AML-193 (cell line): Measurements from ENCODE around the gene ATG7.
"Not testable (repeated sequence)": the region's sequence is repeated elsewhere in the genome, so short reads cannot be mapped to it uniquely, and the experiment has no call there.

Experiments used
- DNase-seq, 2 experiments: peaks; one replicate each; lab custom pipeline; 2025; lab: John Stamatoyannopoulos, UW

ATG7 gene

DNA sequence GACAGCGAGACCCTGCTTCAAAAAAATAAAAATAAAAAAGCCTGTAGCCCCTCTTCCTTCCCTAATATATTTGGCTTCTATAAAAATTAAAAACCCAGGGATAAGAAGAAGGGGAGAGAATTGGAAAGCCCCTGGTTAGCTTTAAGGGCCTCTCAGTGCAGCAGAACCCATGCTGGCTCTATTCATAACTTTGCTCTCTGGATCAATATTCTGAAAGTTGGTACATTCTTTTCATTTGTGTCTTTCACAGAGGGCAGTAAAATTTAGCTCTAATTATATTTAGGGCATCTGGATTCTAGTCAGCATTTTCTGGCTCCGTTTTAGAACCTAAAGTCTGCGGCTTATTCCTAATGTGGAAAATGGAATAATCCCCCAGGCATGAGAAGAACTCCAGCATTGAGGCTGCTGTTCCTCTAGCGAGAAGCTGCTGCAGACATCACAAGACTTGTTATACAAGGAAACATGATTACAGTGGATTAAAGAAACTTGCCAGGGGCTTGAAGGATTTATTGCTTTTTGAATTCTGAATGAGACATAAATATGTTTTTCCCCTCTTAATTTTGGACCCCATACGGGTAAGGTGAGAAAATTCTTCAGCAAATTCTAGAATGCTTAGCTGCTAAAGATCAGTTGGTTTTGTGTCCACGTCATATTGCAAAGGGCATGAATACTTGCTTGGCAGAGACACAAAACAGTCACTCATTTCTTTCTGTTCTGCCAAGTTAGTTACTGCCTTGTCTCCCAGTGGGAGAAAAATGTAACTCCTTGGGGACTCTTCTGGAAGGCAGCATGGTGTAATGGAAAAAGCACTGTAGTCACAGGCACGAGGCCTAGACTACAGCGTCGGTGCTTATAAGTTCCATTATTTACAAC lies 193.8 kb downstream of the ATG7 start:
- DNase-seq: no peak

DNA sequence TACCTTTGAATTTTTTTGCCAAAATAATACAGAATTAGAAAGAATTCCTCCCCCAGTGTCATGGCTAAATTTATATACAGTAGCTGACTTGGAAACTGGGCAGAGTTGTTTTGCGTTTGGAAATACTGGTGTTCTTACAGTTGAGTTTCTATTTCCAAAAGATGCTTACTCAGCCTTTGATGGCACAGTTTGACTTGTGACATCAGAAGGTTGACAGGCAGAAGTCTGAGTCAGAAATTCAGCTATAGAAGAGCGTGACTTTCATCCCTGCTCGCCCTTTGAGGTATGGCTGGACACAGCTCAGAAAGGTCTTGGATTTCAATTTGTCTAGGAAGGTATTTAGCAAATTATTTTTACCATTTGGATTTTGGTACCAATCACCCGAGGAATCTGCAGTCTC lies 195.7 kb downstream of the ATG7 start:
- DNase-seq: no peak

DNA sequence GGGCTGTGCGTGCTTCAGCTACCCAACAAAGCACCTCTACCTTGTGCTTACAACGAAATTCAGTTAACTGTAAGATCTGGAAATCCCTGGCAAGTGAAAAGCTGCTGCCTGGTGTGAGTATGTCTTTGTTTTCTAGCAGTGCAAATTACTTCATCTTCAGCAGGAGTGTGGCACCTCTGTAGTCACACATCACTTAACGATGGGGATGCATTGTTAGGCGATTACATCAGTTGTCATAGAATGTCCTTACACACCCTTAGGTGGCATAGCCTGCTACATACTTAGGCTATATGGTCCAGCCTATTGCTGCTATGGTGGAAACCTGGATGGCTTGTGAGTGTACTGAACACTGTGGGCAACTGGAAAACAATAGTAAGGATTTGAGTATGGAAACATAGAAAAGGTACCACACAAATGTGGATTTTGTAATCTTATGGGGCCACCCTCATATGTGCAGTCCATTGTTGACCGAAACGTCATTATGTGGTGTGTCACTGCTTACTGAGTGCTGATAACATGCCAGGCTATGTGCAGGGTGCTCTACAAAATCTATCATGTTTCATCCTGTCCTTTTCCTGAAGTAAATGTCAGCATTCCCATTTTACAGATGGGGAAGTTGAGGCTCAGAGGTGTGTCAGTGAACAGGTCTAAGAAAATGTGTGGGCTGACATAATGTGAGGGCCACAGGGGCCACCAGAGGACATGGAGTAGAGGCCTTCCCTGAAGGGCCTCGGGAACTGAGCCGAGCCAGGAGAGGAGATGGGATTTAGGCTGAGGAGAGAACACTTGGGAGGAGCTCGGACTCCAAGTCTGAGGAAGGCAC lies 198.0 kb downstream of the ATG7 start:
- no peak for DNase-seq

DNA sequence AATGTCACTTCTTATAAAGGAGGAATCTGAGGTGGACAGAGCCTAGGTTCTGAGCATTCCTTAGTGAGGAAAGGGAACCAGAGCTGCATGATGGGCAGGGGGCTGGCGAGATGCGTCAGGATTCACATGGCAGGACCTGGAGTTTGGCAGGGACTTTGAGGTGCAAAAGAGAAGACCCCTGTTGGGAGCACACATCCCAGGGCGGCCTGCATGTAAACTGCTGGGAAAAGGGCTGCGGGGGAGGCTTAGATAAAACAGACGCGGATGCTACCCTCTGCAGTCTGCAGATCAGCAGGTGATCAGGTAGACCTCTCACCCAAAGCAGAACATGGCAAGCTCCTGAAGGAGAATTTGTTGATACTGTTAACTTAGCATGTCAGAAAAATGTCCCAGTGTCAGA lies 203.1 kb downstream of the ATG7 start:
- DNase-seq: no peak

DNA sequence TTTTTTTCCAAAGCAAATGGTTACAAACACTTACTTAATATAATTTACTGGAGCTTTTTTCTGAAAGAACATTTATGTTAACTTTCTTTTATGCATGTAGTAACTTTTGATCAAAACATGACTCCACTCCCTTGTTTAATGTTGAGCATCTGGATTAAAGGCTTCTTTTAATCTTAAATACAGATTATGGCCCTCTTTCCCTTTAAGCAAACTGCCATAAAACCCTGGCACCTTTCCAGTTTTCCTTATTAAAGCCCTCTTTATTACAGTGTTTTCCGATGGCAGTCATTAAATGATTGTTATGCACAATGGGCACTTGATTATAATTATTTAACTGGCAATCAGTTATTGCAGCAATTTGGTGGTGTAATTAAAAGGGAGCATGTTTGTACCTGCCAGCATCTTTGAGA lies 204.5 kb downstream of the ATG7 start:
- DNase-seq: no peak

DNA sequence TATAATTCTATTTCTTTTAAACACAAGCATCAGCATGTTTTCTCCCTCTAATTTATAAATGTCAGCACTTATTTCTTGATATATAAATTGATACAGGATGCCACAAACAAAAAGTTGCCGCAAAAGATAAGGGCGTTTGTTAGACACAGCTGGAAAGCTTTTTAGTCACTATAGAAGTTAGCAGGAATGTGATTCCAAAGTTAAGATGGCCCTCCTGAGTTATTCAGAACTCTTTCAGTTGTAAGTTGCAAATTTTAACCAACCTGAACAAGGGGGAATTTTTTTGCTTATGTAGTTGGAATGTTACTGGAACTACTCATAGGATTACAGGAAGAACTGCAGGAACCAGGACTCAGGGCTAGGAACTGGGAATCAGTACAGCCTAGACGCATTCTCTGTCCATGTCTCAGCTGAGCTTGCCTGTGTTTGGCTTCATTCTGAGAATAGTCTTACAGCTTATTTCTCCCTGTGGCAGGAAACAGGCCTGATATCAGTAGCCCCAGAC lies 205.3 kb downstream of the ATG7 start:
- no peak for DNase-seq

DNA sequence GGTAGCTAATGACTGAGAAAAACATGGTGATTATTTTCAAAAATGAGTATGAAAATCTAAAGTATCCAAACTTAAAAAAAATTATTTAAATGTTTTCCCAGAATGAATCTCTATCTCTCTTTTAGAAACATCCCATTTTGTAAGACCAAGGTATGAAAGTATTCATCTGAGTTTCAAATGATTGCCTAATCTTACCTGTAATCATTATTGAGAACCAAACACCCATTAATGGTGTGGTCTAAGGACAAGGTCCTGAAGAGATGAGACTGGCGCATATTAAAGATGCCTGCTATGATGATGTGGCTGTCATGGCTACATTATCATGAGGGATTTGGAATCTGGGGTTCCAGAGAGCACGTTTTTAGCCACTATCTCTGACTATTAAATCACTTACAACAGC lies 206.0 kb downstream of the ATG7 start:
- no peak for DNase-seq

DNA sequence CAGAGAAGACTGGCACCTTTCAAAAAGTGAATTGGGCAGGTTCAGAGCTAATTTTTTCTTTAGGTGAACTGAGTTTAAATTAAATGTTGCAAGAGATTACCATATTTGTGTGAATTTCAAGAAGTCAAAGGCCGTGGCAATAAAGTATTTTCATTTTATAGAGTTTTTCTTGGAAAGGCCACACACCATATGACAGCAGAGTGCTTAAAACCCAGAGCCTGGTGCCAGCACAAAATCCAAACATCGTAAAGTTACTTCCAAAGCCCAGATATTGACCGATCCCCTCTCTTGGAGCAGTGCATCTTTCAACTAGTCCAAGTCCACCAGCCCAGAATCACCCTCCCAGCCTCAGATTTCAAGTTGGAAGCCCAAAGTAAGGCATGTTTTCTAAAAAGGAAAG lies 207.0 kb downstream of the ATG7 start:
- no peak for DNase-seq

DNA sequence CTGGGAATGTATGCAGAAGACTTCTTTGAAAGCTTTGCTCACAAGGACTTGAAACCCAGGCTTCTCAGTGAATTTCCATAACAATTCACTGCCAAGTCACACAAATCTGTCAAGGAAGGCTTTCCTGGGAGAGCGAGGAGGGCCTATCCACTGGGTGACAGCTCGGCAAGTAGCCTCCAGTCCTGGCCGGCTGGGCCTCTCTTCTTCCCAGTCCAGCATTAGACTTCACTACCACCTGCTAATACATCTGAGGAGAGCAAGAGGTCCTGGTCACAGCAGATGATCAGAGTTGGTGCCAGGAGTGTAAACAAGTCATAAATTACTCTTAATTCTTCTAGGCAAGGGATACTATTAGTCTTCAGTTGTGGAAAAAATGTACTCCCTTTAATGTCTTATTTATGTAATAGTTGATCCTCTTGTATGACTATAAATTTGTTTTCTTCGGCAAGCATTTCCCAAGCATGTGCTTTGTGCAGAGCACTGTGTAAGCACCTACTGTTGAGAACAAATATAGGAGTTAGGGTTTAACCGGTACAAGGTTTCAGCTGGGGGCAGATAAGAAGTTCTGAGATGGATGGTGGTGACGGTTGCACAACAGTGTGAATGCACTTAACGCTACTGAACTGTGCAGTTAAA lies 208.6 kb downstream of the ATG7 start:
- no peak for DNase-seq

DNA sequence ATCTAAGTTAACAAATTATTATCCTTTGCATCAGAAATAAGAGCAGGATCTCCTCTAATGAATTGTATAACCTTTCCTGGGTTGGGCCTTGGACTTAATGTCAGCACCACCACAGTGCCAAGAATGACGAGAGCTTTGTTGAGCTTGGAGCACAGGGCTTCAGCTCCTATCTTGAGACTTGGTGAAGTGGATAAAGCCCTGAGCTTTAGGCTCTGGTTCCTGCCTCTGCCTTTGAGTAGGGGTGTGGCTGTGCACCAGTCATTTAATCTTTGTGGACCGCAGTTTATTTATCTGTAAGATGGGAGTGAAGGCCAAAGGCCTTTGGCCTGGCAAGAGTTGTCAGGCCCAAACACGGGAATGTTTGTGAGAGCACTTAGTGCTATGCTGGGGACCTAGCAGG lies 209.4 kb downstream of the ATG7 start:
- no peak for DNase-seq

DNA sequence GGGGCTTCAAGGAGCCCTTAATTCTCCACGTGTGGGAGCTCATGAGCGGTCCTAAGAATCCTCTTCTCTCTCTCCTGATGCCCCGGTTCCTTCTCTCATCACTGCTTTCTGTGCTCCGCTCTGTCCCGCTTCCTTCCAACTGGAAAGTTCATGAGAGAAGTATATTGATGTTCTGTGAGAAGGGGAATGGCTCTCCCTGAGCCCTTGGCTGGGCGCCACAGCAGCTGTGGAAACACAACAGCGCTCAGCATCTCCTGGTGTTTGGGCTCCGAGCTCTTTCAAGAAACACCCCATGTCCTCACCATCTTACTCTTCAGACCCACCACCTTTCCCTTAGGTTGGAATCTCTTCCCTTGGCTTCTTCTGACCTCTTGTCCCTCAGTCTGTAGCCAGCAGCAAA lies 209.8 kb downstream of the ATG7 start:
- DNase-seq: no peak

DNA sequence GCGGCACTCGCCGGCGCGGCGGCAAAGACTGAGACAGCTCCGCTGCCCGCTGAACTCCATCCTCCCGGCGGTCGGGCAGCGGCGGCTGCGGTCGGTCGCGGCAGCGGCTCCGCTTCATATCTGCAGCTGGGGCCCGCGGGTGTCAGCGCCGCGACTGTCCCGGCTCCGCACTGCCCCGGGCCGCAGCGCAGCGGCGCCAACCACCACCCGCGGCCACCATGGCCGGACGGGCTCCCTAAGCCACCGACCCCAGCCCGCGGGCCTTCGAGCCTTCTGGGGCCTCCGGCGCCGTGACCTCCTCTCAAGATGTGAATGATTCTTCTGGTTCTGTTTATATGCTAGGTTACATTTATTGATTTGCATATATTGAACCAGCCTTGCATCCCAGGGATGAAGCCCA lies 216.2 kb downstream of the ATG7 start:
- not testable (repeated sequence) for DNase-seq

DNA sequence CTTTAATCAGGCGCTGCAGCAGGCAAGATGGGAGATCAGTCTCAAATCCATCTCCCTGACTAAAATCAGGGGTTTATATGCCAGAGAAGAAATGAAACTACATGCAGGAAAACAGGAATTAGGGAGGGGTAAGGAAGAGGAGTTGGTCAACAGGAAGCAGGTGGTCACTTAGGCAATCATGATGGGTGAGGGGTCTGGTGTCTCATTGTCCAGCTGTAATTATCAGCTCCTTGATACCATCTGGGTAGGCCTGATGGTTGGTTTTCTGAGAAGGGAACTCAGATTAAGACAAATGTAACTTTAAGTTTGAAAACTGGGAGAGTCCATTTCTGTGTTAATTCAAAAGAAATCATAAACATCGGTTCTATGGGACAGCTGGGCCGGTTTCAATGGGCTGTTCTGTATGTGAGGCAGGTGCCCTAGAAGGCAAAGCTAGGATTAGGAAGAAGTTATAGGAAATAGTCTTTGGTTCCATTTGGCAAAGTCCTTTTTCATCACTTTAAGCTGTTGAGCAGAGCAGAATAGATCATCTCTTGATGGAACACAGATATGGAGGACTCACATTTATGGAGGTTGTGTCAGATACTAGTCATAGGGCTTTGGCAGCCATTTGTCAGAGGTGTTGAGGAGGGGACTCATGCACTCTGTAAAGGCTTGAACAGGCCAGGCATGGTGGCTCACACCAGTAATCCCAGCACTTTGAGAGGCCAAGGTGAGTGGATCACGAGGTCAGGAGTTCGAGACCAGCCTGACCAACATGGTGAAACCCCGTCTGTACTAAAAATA lies 222.1 kb downstream of the ATG7 start:
- no peak for DNase-seq

DNA sequence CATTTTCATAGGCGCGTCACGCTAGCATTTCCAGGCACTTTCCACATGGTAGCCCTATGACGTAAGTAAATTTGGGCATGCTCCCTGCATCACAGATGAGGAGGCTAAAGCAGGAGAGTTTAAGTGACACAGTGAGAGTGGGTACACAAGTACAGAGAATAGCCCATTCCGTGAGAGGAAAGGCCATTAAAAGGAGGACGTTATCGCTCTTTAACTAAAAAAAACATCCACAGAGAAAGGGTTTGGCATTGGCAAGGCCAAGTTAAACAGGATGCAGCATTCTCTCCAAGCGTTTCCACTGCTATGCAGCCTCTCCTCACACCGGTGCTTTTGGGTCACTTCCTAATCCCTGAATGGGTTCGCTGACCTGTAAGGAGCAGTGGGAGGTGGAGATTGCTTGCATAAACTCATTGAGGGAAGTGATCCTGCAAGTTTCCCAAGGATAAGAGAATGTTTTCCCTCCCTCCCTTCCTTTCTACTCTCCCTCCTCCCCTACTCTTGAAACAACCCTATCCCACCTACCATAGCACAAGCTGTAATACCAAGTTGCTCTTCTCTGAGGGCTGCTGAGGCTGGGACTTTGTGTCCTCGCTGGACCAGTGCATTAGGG lies 223.9 kb downstream of the ATG7 start:
- DNase-seq: no peak

DNA sequence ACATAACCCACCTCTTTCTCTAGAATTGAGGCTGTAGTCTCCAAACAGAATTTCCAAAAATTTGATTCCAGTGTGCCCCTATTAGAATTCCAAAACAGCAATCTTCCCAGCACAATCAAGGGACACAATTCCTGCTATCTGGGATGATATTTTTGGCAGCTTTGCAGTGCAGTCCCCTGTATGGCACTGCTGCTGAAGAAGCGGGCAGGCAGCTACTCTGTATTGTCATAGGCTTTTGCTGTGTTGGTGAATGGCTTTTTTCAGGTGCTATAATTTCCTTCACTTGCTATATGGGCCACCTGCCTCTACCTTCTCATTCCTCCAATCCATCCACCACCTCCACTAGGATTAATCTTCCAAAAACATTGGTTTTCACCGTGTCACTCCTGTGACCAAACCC lies 226.0 kb downstream of the ATG7 start:
- DNase-seq: no peak

DNA sequence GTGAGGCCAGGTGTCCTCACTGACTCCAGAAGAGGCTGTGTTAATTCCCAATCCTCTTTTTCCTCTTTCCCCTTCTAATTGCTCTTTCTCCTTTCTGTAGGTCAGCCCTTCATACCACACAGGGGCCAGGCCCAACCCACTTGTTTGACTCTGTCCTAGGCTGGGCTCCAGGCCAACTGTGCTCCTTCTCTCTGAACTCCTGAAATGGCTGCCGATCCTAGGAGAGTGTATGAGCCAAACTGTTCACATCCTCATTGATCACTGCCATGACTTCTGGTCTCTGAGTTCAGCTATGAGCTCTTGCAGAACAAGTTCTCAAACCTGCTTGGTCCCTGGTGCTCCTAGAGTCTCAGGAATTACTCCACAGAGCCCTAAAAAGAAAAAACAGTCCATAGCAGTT lies 226.4 kb downstream of the ATG7 start:
- DNase-seq: peak in 1 of 2 experiments; percentile 9

DNA sequence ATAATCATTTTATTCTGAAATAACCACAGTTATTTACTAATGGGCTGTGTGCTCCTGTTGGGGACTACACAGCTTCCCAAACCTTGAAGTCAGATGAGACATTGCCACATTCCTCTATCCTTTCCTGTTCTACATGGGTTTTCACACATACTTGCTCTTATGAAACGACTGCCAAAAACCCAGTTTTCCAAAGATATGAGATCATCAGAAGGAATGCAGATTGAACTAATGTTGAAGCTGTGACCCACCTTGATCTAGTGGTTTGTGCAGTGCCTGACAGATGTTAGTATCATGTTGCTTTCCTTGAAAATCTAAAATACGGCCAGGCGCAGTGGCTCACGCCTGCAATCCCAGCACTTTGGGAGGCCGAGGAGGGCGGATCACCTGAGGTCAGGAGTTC lies 226.9 kb downstream of the ATG7 start:
- DNase-seq: no peak

DNA sequence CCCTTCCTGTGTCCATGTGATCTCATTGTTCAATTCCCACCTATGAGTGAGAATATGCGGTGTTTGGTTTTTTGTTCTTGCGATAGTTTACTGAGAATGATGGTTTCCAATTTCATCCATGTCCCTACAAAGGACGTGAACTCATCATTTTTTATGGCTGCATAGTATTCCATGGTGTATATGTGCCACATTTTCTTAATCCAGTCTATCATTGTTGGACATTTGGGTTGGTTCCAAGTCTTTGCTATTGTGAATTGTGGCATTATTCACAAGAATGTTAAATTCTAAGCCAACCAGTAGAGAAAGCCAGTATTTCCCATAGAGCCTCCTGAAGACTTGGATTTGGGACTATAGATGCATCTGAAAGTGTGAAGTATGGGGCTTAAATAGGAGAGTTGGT lies 230.2 kb downstream of the ATG7 start:
- not testable (repeated sequence) for DNase-seq

DNA sequence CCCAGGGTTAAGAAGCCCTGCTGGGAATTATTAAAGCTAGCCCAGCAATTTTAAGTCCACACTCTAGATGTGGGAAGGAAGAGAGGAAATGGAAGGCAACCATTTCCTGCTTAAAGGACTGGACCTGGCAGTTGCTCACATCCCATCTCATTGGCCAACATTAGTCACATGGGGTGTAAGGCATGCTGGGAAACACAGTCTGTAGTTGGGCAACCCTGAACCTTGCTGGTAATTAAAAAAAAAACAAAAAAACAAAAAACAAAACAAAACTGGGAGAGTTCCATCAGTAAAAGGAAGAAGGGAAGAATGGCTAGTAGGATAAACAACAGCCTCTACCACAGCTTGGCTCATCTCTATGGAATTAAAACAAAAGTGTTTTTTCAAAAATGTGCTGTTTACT lies 235.5 kb downstream of the ATG7 start:
- no peak for DNase-seq

DNA sequence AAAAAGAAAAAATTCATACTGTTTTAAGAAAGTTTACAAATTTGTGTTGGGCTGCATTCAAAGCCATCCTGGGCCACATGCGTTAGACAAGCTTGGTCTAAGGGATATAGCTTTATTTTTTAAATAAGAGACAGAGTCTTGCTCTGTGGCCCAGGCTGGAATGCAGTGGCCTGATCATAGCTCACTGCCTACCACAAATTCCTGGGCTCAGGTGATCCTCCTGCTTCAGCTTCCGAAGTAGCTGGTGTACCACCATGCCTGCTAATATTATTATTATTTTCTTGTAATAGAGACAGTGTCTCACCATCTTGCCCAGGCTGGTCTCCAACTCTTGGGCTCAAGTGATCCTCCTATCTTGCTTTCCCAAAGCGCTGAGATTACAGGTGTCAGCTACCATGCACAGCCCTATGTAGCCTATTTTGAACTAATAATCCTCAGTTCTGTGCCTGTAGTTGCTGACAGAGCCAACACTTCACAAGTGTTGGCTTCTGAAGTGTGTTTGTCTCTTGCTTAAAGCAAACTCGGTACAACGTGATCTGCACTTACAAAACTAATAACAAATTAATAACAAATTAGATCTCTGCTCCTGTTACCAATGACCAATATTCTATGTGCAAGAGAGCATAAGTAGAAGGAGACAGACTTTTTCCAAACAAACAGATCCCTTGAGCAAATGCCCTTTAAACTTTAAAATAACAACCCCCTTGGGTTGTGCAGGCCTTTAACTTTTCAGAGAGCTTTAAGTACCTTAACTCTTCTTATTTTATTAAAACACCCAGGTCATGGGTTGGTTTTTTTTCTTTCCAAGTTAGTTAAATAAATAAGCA lies 236.4 kb downstream of the ATG7 start:
- no peak for DNase-seq
